Activated naive CD4-positive, alpha-beta T cell treated with anti-CD3 and anti-CD28 coated beads, Interleukin-2, amount 50 U/mL, for 72 hours (primary cell): ENCODE results near the gene SCLY. TPM values are rescaled to one million over a fixed set of nuclear protein-coding genes. Genes with fewer than 3 reads are reported as not detected.

Experiments
- ATAC-seq, 2 donors: fragments of 150-1000 bp; cut with Tn5 transposase; 2 replicates each; pipeline ENCODE4 v1.10.0; 2021; ENCODE audit warnings: mild to moderate bottlenecking in 2 of 2, moderate library complexity in 2 of 2
- DNase-seq, 2 donors: peaks; one replicate each; pipeline ENCODE4 v3.0.0; 2021 to 2022; ENCODE audit warnings: low spot score in 2 of 2
- H3K27ac Mint-ChIP-seq, 2 donors: one replicate each; pipeline ENCODE4 v1.8.0; 2022; ENCODE audit warnings: mild to moderate bottlenecking in 2 of 2, mixed read lengths in 2 of 2
- H3K36me3 Mint-ChIP-seq, 2 donors: one replicate each; pipeline ENCODE4 v1.8.0; 2022; ENCODE audit warnings: mixed read lengths in 2 of 2
- H3K9me3 Mint-ChIP-seq, 2 donors: one replicate each; pipeline ENCODE4 v1.8.0; 2022; ENCODE audit warnings: mixed read lengths in 2 of 2
- total RNA-seq, 2 donors: library from RNA; stranded (reverse); gene quantifications; one replicate each; pipeline ENCODE4 v1.2.3, GENCODE V29; 2022

The SCLY gene
- total RNA-seq, 2 donors from 2014 or later = 58.0 to 75.2 TPM

DNA sequence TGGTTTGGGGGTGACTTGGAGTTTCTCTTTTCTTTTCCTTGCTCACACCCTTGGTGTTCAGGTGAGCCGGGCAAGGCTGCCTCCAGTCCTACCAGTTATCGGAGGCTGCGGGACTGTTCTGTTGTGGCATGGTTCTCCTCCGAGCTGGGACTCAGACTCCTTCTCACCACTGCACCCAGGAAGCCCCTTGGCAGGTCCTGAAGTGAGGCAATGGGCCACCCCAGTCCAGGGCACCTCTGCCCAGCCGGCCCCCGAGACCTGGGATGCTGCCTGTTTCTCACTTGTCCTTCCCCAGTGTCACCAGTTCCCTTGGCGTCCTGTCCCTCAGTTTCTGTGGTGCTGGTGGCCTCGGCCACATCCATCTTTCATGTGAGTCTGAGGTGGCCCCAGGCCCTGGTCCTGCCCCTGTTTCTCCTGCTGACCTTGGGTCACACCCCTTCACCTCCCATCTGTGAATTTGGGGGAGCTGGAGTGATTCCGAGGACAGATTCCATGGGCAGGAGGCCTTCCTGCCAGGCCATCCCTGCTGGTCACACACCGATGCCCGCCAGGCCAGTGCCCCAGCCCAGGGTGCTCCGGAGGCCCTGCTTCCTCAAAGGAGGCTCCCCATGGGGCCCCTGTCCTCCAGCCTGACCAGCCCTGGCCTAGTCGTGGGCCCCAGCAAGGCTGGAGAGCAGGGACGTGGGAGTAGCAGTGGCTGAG lies 71.1 kb downstream of the SCLY start:
- ATAC-seq = no peak
- Mint-ChIP-seq H3K36me3 (no peaks in the 10 kb centered on the region), H3K27ac (no peak overlapping the region), H3K9me3 (no peaks in the 10 kb centered on the region)
- no peak for DNase-seq

GRCh38 chr2:238132463-238133450 lies 72.0 kb downstream of the SCLY start:
- no peaks in the 10 kb centered on the region for H3K36me3 Mint-ChIP-seq
- no peaks in the 10 kb centered on the region for H3K9me3 Mint-ChIP-seq
- no peak overlapping the region for H3K27ac Mint-ChIP-seq
- DNase-seq (no peak), ATAC-seq (no peak)

DNA sequence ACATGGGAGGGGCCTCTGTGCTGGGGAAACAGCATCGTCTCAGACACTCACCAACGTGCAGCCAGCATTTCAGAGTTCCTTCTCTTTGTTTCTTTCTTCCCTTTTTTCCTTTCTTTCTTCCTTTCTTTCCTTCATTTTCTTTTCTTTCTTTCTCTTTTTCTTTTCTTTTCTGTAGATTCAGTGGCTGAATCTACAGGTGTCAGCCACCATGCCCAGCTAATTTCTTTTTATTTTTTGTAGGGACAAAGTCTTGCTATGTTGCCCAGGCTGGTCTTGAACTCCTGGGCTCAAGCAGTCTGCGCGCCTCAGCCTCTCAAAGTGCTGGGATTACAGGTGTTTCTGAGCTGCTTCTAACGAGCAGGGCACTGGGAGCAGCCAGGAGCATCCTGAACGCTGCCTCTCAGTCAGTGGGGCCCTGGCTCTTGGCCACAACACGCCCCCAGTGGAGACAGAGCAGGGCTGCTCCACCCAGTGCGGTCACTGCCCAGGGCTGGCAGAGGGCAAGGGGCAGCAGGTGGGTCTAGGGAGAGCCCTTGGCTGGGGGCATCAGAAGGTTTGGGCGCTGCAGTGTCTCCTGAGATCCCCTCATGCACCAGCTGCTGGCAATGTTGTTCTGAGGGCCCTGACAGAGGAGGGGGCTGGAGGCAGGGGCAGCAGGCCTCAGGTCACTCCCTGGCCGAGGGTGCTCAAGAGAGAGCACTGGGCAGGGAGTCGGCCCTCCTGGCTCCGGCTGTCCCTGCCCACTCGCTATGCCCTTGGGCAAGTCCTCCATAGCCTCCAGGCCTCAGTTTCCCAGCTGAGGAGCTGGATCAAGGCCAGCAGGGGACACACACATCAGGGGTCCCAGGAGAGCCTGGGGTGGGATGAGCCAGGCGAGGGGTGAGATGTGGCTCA lies 72.9 kb downstream of the SCLY start:
- H3K27ac Mint-ChIP-seq = peak overlapping the region in 1 of 2 donors; percentile 68
- H3K36me3 Mint-ChIP-seq = no peaks in the 10 kb centered on the region
- DNase-seq = no peak
- H3K9me3 Mint-ChIP-seq = no peaks in the 10 kb centered on the region
- no peak for ATAC-seq

GRCh38 chr2:238134393-238134785 lies 73.6 kb downstream of the SCLY start:
- H3K27ac Mint-ChIP-seq = no peak overlapping the region
- H3K9me3 Mint-ChIP-seq = no peaks in the 10 kb centered on the region
- ATAC-seq = no peak
- H3K36me3 Mint-ChIP-seq = no peaks in the 10 kb centered on the region
- DNase-seq = no peak

- ATAC-seq (no peak), DNase-seq (no peak)
- Mint-ChIP-seq H3K27ac (no peak overlapping the region), H3K36me3 (no peaks in the 10 kb centered on the region), H3K9me3 (no peaks in the 10 kb centered on the region)
Observed at GRCh38 chr2:238135601-238136150, 74.9 kb downstream of the SCLY start.

DNA sequence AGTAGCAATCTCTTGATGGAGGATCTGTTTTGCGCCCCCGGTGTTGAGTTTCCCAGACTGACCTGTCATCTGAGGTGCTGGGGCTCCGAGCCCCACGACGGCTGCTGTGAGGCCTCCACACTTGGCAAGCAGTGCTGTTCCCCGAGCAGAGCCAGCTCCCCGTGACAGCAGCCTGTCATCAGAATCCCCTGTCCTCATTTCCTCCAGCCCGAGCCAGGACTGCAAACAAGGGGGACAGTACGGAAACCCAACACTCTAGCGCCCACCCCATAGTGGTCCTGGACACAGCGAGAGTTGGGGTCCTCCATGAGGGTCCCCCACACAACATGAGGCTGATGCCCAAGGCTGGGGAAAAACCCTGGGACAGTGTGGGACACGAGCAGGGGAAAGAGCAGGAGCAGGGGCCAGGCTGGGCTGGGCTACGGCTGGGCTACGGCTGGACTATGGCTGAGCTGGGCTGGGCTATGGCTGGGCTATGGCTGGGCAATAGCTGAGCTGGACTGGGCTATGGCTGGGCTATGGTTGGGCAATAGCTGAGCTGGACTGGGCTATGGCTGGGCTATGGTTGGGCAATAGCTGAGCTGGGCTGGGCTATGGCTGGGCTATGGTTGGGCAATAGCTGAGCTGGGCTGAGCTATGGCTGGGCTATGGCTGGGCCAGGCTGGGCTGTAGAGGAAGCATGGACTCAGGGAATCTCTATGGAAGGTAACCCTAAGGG lies 76.2 kb downstream of the SCLY start:
- DNase-seq (no peak), ATAC-seq (no peak)
- Mint-ChIP-seq H3K27ac (no peak overlapping the region), H3K9me3 (no peaks in the 10 kb centered on the region), H3K36me3 (no peaks in the 10 kb centered on the region)

DNA sequence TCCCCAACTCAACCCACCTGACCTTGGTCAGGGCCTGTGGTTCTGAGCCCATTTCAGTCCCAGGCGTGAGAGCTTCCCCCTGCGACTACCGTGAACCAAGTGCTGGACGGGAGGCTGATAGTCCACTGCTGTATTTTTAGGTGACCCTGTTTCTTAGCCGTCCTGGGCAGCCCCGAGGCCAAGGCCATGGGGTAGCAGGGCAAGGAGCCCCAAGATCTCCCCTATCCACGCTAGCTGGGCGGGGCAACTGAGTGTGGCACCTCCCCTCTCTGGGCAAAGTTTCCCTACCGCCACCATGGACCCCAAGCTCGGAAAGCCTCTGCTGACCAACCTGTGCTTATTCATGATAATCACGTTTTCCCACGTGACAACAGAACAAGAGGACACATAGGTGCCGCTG lies 77.1 kb downstream of the SCLY start:
- no peak for DNase-seq
- Mint-ChIP-seq H3K9me3 (no peaks in the 10 kb centered on the region), H3K27ac (no peak overlapping the region), H3K36me3 (no peaks in the 10 kb centered on the region)
- ATAC-seq = no peak

DNA sequence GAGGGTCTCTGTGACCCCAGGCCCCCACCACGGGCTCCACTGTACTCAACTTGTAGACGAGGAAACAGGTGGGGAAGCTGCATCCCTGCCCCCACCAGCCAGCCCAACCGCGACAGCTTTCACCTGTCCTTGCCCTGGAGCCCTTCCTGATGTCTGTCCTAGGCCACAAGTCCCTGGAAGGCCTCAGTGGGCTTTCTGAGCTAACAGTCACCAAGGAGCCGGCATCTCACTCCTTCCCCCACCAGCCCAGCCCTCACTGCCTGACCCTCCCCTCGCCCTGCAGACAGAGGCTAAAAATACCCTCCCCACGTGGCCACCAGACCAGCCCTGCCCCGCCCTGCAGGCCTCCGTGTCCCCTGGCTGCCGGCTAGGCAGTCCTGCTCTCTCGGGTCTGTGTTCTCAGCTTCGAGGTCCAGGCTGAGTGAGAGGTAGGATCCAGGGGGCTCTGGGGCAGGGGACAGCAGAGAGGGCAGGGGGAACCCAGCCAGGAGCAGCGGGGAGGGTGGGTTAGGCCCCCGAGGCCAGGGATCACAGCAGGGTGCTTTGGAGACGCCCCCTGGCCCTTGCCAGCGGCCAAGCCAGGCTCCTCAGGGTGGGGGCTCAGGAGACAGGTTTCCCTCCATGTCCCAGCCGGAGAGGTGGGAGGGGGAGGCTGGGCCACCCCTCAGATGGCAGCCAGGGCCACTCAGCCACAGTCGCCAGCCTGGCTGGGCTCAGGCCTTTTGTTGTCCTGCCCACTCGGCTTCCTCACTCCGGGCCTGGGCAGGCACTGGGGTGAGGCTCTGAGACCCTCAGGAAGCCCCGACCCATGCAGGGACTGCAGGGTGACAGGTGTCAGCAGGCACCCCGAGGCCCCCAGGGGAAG lies 77.8 kb downstream of the SCLY start, which contains the start of gene KLHL30:
KLHL30 (plus strand) TSS at position 338 of the 865 bp plus-strand sequence. CDS start 2,087 bp downstream, outside the sequence.
- Mint-ChIP-seq H3K36me3 (no peaks in the 10 kb centered on the region), H3K9me3 (no peaks in the 10 kb centered on the region), H3K27ac (no peak within 1 kb of the TSS)
- no peak for ATAC-seq
- DNase-seq = no peak

GRCh38 chr2:238139196-238140039 lies 78.6 kb downstream of the SCLY start:
- DNase-seq (peak in 1 of 2 donors; percentile 68), ATAC-seq (peak; percentile 30 to 65)
- H3K9me3 Mint-ChIP-seq = no peaks in the 10 kb centered on the region
- no peak overlapping the region for H3K27ac Mint-ChIP-seq
- no peaks in the 10 kb centered on the region for H3K36me3 Mint-ChIP-seq

DNA sequence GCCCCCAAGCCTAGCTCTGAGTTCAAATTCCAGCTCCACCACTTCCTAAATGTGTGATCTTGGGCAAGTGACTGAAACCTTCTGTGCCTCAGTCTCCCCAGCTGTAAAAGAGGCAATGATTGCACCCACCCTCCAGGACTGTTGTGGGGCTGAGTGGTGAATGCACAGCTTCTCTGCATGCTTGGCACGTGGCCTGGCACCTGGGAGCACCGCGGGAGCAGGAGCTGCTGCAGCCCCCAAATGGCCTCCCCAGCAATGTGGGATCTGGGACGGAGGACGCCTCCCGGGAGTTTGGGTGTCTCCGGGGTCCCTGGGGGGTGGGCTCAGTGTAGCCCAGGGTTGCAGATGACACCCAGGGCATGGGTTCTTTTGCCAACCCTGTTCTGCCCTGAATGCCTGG lies 79.2 kb downstream of the SCLY start:
- no peaks in the 10 kb centered on the region for H3K36me3 Mint-ChIP-seq
- no peak overlapping the region for H3K27ac Mint-ChIP-seq
- H3K9me3 Mint-ChIP-seq = no peaks in the 10 kb centered on the region
- DNase-seq (no peak), ATAC-seq (no peak)

- DNase-seq (no peak), ATAC-seq (no peak)
- Mint-ChIP-seq H3K36me3 (no peaks in the 10 kb centered on the region), H3K27ac (no peak overlapping the region), H3K9me3 (no peaks in the 10 kb centered on the region)
Observed at GRCh38 chr2:238140721-238141540, 80.1 kb downstream of the SCLY start.

DNA sequence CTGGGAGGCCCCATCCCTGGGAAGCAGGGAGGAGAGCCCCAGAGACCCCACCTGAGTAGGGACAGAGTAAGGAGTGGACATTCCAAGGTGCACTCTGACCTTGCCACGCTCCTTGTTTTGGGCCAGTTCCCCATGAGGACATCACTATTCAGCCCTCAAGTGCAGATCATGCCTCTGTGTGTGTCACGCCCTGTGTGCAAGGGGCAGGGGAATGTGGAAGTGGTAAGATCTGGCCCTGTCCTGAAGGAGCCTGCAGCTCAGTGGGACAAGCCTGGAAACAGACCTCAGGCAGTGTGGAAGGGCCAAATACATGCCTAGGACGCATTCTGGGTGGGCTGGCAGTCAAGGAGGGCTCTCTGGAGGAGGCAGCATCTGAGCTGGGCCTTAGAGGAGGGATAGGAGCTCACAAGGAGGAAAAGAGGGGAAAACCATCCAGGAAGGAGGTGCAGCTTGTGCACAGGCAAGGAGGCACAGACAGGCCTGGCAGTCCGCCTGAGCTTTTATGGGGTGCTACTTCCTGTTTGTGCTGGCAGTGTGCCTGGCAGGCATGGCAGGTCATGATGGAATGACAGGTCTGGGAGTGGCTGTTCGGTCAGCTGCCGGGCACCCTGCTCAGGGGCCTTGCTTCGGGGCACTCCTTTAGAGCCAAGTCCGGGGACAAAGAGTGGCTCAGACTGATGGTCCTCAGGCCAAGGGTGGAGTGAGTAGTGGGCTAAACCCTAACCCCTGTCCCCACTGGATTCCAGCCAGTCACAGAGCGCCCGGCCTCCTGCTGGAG lies 80.9 kb downstream of the SCLY start:
- peak in 1 of 2 donors; percentile 20 for ATAC-seq
- peak overlapping the region in 1 of 2 donors; percentile 19 for H3K27ac Mint-ChIP-seq

More for the DNA sequence above, 80.9 kb downstream of the SCLY start:
- Mint-ChIP-seq H3K36me3 (no peaks in the 10 kb centered on the region), H3K9me3 (no peaks in the 10 kb centered on the region)
- DNase-seq = no peak
